ENCODE data around the gene SAMD11. TPM values are rescaled to one million over a fixed set of nuclear protein-coding genes. Genes with fewer than 3 reads are reported as not detected.

SAMD11 gene
- total and polyA plus RNA-seq, 8 donors, result 7.1 to 61.5 (median 28.0) TPM

- ATAC-seq (no peak), DNase-seq (peak in 1 of 4 donors; percentile 69)
- Histone ChIP-seq H3K4me1 (peaks cover 6 to 30% of the 10 kb centered on the region in 2 donors), H3K36me3 (peaks cover 0 to 26% of the 10 kb centered on the region in 2 donors), H3K4me3 (peak overlapping the region in 1 of 2 donors; percentile 60), H3K27ac (peak overlapping the region in 1 of 2 donors; percentile 87), H3K9me3 (no peaks in the 10 kb centered on the region), H3K27me3 (peaks cover 6 to 59% of the 10 kb centered on the region in 2 donors)
- TF ChIP-seq CTCF (IDR thresholded peaks at IDR 0.05), result no peak
- intact Hi-C loops (cut with DNase I), result no loop called here
These were observed 41.9 kb downstream of the SAMD11 start for GRCh38 chr1:965526-966134.

- TF ChIP-seq CTCF (IDR thresholded peaks at IDR 0.05), result no peak
- DNase-seq (peak in 1 of 4 donors; percentile 89), ATAC-seq (peak; percentile 93)
- no peaks in the 10 kb centered on the region for H3K9me3 ChIP-seq
- peak within 1 kb of the TSS; percentile 83 to 87 for H3K27ac ChIP-seq
- H3K27me3 ChIP-seq, result peaks cover 12 to 60% of the 10 kb centered on the region in 2 donors
- peak within 1 kb of the TSS; percentile 60 to 71 for H3K4me3 ChIP-seq
- peaks cover 6 to 25% of the 10 kb centered on the region in 2 donors for H3K4me1 ChIP-seq
- H3K36me3 ChIP-seq, result peaks cover 0 to 26% of the 10 kb centered on the region in 2 donors
- intact Hi-C loops (cut with DNase I), result no loop called here
These were observed 42.5 kb downstream of the SAMD11 start, which contains the start of gene PLEKHN1 for GRCh38 chr1:966135-966703. Gene PLEKHN1, plus strand, starts transcription at chr1:966482. Its CDS starts 50 bp downstream, at chr1:966532.

DNA sequence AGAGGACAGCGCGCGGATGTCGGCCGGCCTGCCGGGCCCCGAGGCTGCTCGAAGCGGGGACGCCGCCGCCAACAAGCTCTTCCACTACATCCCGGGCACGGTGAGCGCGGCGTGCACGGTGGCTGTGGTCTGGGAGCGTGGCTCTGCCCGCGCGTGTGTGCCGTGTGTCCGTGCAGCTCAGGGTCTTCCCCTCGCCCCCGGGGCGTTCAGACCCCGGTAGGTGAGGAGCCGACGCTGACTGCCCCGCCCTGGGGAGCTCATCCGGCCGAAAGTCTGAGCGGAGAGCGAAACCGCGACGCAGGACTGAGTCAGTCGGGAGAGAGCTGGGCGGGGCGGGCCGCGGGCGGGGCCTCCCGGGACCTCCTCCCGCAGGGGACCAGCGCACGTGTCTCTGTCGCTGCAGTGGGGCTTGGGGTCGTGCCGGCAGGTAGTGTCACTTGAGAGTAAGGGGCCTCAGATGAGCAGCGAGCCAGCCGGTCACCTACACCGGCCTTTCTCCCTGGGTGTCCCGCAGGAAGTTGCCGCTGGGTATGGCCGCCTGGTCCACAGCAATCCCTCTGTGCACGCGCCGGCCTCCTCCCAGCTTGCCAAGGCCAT lies 43.1 kb downstream of the SAMD11 start:
- TF ChIP-seq CTCF (IDR thresholded peaks at IDR 0.05), result no peak
- H3K4me1 ChIP-seq, result peaks cover 6 to 19% of the 10 kb centered on the region in 2 donors
- DNase-seq (peak in 3 of 4 donors; percentile 65 to 96 (median 86)), ATAC-seq (peak; percentile 92)
- H3K9me3 ChIP-seq, result no peaks in the 10 kb centered on the region
- intact Hi-C loops (cut with DNase I), result no loop called here
- peak overlapping the region; percentile 83 to 87 for H3K27ac ChIP-seq
- peaks cover 0 to 26% of the 10 kb centered on the region in 2 donors for H3K36me3 ChIP-seq
- peak overlapping the region; percentile 60 to 71 for H3K4me3 ChIP-seq
- peaks cover 18 to 63% of the 10 kb centered on the region in 2 donors for H3K27me3 ChIP-seq

DNA sequence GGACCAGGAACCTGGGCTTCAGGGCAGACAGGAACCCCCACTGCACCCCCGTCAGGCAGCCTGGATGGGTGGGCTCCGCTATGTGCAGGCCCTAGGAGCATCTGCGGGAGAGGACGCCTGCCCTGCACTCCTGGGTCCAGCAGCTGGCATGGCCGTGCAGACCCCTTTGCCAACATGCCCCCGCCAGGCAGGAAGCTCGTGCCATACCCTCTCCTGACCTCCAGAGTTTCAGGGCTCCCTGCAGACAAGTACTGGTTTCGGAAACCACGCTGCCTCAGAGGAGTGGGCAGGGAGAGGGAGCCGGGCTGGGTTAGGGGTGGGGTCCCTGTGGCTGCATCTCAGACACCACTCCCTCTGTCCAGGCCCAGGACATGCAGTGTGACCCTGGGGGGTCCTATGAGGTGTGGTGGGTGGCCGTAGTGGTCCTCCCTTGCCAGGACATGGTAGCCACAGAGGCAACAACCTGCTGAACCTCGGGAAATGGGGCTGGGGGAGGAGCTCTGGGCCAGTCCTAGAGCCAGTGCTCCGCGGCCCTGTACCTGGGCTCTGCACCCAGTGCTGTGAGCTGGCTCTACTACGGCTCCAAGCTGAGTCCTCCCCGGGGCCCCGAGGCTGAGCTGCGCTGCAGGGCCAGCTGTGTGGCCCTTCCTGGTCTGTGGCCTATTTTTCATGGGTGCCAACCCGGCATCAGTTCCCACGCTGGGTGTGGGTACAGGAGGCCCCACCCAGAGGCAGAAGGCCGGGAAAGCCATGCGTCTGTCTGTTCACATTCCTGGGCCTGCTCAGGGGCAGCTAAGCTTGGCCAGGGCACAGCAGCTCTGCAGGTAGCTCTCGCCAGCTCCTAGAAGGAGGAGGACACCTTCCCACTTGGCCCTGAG lies 44.0 kb downstream of the SAMD11 start:
- Histone ChIP-seq H3K27me3 (peaks cover 24 to 72% of the 10 kb centered on the region in 2 donors), H3K4me1 (peaks cover 6 to 19% of the 10 kb centered on the region in 2 donors), H3K27ac (no peak overlapping the region), H3K4me3 (no peak overlapping the region), H3K9me3 (no peaks in the 10 kb centered on the region), H3K36me3 (peaks cover 0 to 20% of the 10 kb centered on the region in 2 donors)
- DNase-seq (peak in 1 of 4 donors; percentile 63), ATAC-seq (no peak)
- TF ChIP-seq CTCF (IDR thresholded peaks at IDR 0.05), result no peak
- intact Hi-C loops (cut with DNase I), result no loop called here

Data from left lung (tissue), 10 donors.